GM19438 (cell line): ENCODE data around the gene U2SURP.
"Not testable (repeated sequence)": the region's sequence is repeated elsewhere in the genome, so short reads cannot be mapped to it uniquely, and the experiment has no call there.

Source experiments
- ATAC-seq: cut with Tn5 transposase; IDR thresholded peaks from one replicate; pipeline ENCODE4 v1.9.1; 2021; ENCODE audit warnings: low read depth; ENCODE audit not compliant: unreplicated experiment

The U2SURP gene

DNA sequence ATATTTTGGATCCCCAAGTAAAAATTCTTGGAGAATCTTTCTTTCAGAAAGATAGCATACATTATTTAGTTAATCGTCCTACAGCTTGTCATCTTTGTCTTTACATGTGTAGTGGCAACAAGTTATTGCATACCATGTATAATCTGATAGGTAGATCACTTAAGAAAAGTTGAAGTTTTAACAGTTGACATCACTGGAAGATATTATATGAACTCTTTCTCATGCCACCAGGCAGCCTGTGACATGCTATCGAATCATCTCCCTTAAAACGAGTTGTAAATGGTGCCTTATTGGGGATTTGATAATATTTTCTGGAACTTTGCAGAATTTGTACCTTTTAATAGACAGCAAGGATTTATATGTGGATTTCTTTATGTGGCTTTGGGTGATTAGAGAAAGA lies 8.7 kb downstream of the U2SURP start:
- no peak for ATAC-seq

- no peak for ATAC-seq
Measured at GRCh38 chr3:143011705-143012104, 10.3 kb downstream of the U2SURP start.

DNA sequence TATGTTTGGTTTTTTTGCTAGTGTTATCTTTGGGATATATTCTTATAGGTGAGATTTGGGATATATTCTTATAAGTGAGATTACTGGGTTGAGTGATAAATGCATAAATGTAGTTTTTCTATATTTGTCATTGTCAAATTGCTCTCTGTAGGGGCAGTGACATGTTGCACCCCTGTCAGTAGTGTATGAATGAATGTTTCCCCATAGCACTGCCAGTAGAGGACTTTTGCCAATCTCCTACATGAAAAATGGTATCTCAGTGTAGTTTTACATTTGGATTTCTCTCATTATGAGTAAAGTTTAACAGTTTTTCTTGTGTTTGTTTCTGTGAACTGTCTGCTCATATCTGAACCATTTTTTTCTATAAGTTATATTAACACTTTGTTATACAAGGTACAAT lies 13.6 kb downstream of the U2SURP start:
- no peak for ATAC-seq

- ATAC-seq: no peak
Measured at GRCh38 chr3:143016321-143016972, 15.1 kb downstream of the U2SURP start.

GRCh38 chr3:143024351-143024960 lies 23.1 kb downstream of the U2SURP start:
- no peak for ATAC-seq

- ATAC-seq: no peak
Measured at GRCh38 chr3:143031327-143031726, 30.0 kb downstream of the U2SURP start.

GRCh38 chr3:143031796-143032387 lies 30.5 kb downstream of the U2SURP start:
- not testable (repeated sequence) for ATAC-seq

DNA sequence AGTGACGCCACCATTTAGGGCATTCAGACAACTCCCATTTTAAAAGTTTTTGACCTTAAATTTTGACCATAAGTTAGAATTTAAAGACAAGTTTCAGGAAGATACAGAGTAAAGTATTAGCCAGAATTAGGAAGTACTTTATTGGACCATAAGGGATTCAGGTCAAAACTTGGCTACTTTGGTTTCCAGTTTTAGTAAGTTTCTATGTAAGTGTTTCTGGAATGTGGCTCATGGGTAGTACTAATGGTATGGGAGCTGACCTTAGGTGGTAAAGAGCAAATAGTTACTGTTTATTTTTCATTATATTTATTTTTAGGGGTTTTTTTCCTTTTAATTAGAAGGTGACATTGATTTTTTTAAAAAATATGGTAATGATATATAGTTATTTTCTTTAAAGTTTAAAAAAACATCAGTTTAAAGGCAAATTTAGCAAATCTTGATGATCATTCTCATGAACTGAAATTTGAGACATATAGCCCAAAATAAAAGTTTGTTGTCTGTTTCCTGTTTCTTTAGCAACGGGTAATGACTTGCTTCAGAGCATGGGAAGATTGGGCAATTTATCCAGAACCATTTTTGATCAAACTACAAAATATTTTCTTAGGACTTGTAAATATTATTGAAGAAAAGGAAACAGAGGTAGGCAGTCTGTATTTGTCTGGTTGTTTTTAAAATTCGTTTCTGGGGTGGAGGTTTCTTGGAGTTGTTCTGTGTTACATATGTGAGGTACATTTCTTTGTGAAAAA lies 34.3 kb downstream of the U2SURP start:
- no peak for ATAC-seq

DNA sequence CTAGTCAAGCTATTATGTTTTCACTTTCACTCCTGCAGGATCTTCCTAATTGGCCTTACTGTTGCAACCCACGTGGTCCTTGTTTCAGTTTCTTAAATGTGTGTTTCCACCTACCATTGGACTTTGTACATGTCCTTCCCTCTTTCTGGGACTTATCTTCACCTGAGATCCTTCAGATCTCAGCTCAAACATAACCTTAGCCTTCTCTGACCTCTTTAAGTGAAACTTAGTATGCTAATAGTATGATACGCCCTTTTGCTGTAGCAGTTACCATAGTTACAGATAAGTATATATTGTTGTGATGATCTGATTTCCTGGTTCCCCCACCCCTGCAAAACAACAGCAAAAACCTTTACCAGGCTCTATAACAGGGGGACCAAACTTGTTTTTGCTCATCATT lies 35.2 kb downstream of the U2SURP start:
- ATAC-seq: no peak

- ATAC-seq: no peak
Measured at GRCh38 chr3:143037867-143038266, 36.5 kb downstream of the U2SURP start.

DNA sequence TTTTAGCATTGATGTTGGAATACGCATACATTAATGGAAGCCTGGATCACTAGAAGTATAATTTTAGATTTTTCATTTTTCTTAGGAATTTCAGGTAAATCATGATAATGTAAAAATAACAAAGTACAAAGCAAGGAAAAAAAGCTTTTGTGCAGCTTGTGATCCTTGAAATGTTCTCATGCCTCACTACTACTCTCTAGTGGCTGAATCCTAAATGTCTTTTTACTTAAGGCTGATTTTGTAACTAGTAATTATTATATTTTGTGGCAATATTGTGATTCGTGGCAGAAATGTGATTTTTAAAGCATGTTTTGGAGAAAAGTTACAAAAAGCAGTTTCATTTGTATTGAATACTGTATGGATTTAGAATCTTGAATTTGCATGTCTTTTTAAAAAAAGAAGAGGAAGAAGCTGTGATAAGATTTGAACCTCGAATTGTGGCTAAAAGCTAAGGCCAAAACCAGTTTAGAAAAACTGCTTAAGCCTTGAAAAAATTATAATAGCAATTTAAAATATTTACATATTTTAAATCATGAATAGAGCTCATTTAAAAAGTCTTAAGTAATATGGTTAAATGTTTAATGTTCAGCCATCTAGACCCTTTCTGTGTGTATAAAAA lies 39.0 kb downstream of the U2SURP start:
- no peak for ATAC-seq

- ATAC-seq: no peak
Measured at GRCh38 chr3:143041903-143042302, 40.5 kb downstream of the U2SURP start.

DNA sequence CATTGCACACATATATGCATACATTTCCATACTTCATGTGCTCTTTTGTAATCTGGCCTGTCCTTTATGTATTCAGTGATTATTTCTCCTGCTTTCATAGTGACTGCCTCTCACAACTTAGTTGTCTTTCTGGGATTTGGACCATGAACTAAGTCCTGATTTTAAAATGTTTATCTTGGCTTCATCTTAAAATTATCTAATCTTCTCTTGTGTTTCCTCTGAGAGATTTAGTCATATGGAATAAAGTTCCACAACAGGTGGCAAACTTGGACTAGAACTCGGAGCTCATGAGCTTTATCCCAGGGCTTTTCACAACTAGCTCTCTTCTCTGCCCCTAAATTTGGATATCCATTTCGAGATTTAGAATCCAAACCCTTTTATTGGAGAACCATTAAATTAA lies 44.3 kb downstream of the U2SURP start:
- no peak for ATAC-seq

DNA sequence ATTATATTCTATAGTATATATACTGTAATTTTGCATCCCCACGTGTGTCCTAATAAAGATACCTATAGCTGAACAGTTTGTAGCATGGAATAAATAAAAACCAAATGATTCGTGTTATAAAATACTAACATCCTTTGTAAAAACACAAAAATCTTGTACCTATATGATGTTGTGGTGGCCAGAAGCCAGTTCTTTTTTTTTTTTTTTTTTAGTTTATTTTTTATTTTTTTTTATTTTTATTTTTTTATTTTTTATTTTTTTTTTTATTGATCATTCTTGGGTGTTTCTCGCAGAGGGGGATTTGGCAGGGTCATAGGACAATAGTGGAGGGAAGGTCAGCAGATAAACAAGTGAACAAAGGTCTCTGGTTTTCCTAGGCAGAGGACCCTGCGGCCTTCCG lies 44.7 kb downstream of the U2SURP start:
- not testable (repeated sequence) for ATAC-seq

DNA sequence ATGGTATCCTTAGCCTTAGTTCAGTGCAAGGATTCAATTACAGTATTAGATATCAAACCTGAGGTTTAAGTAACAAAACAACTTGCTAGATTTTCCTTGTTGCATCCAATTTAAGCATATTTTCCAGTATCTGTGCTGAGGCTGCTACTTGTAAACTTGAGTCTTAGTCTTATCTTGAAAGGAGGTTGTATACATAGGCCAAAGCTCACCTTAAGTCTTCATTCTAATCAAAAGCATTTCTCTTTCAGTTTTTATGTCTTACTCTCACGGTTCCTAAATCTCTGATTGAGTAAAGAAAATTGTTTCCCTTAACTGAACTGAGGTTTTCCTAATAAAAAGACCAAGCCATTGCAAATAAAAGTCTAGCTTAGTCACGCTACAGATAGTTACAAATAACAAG lies 52.6 kb downstream of the U2SURP start:
- ATAC-seq: no peak

DNA sequence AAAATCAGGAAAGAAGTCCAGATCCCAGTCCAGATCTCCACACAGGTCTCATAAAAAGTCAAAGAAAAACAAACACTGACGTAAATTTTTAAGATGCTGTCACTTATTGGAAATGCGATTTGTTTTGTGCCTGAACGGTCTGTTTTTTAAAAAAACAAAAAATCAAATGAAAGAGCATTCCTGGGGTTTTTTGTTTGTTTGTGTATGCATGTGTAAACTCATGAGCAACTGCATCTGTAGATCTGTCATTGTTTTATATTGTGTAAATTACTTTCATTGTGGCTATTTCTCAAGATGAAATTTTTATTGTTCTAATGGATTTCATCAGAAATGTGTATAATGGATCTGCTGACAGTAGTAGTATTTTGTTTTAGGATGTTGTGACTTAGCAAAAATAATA lies 55.0 kb downstream of the U2SURP start:
- ATAC-seq: no peak

- ATAC-seq: peak; percentile 97
Measured at GRCh38 chr3:143060906-143061305, 59.5 kb downstream of the U2SURP start.

- no peak for ATAC-seq
Measured at GRCh38 chr3:143063018-143063417, 61.6 kb downstream of the U2SURP start.

DNA sequence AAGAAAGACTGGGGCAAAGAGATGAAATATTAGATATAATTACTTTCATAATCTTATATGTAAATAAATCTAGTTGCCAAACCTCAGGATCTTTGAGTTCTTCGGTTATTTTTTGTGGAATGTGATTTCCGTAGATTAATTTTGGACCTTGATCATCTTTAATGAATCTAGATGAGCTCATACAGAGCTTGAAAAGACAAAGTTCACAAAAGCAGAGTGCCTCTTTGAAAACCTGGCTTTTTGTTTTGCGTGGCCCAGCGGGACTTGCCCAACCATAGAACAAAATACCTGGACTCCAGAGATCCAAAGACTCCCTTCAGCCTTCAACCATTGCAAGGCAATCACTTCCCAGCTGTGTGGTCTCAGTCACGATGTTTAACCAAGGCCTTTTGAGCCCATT lies 63.4 kb downstream of the U2SURP start:
- no peak for ATAC-seq

- no peak for ATAC-seq
Measured at GRCh38 chr3:143065364-143065763, 64.0 kb downstream of the U2SURP start.

- ATAC-seq: no peak
Measured at GRCh38 chr3:143066033-143066432, 64.7 kb downstream of the U2SURP start.
